Liver (tissue), 3 donors: Measurements from ENCODE around the gene PHIP.

ENCODE experiments used
- ATF3 ChIP-seq: IDR thresholded peaks from 2 replicates; pipeline ENCODE4 v1.6.1; 2016; ENCODE audit warnings: antibody characterized with exemption
- CTCF ChIP-seq: fragments of 150-350 bp; IDR thresholded peaks from 2 replicates; pipeline ENCODE4 v1.5.1; 2017; ENCODE audit warnings: improper control_type of control experiment, low read depth, low read length; ENCODE audit not compliant: missing input control
- EGR1 ChIP-seq, 2 donors: IDR thresholded peaks; 2 replicates each; pipeline ENCODE4 v1.6.1; 2016 to 2018; ENCODE audit warnings: antibody characterized with exemption in 2 of 2, low read depth in 2 of 2
- FOXA2 ChIP-seq: IDR thresholded peaks from 2 replicates; pipeline ENCODE4 v1.6.1; 2016; ENCODE audit warnings: antibody characterized with exemption
- GABPA ChIP-seq, 2 donors: IDR thresholded peaks in 1 of 2; conservative IDR thresholded peaks in 1 of 2; 2 replicates each; pipeline ENCODE4 v1.6.1; 2016; ENCODE audit warnings: antibody characterized with exemption in 2 of 2, mild to moderate bottlenecking in 1 of 2, moderate library complexity in 1 of 2
- MAX ChIP-seq: IDR thresholded peaks from 2 replicates; pipeline ENCODE4 v1.6.1; 2016; ENCODE audit warnings: antibody characterized with exemption
- RAD21 ChIP-seq, 2 donors: IDR thresholded peaks; 2 replicates each; pipeline ENCODE4 v1.6.1; 2016; ENCODE audit warnings: antibody characterized with exemption in 2 of 2, mild to moderate bottlenecking in 2 of 2
- REST ChIP-seq: IDR thresholded peaks from 2 replicates; pipeline ENCODE4 v1.6.1; 2016; ENCODE audit warnings: antibody characterized with exemption, mild to moderate bottlenecking
- SP1 ChIP-seq: IDR thresholded peaks from 2 replicates; pipeline ENCODE4 v1.6.1; 2018; ENCODE audit warnings: antibody characterized with exemption, mild to moderate bottlenecking
- TAF1 ChIP-seq: conservative IDR thresholded peaks from 2 replicates; pipeline ENCODE4 v1.6.1; 2016; ENCODE audit warnings: antibody characterized with exemption, mild to moderate bottlenecking
- YY1 ChIP-seq: IDR thresholded peaks from 2 replicates; pipeline ENCODE4 v1.6.1; 2016; ENCODE audit warnings: antibody characterized with exemption, mild to moderate bottlenecking
- ZBTB33 ChIP-seq: IDR thresholded peaks from 2 replicates; pipeline ENCODE4 v1.6.1; 2016; ENCODE audit warnings: antibody characterized with exemption
- donor health status: healthy.
- donor health status: healthy.

GRCh38 chr6:79045966-79046365 lies 32.1 kb downstream of the PHIP start:
- no peak for TF ChIP-seq MAX
- TF ChIP-seq CTCF, result no peak
- no peak for TF ChIP-seq YY1
- no peak for TF ChIP-seq GABPA (IDR thresholded peaks at IDR 0.05 in 1 of 2, conservative IDR thresholded peaks at IDR 0.05 in 1 of 2)
- no peak for TF ChIP-seq ATF3
- no peak for TF ChIP-seq EGR1 (IDR thresholded peaks at IDR 0.05; ENCODE audit: low read depth in 2 of 2)
- no peak for TF ChIP-seq TAF1
- no peak for TF ChIP-seq RAD21 (IDR thresholded peaks at IDR 0.05)
- no peak for TF ChIP-seq ZBTB33
- TF ChIP-seq REST, result no peak
- no peak for TF ChIP-seq SP1
- no peak for TF ChIP-seq FOXA2
